ENCODE data around the gene FSCN2.
"Not testable (repeated sequence)": the region's sequence is repeated elsewhere in the genome, so short reads cannot be mapped to it uniquely, and the experiment has no call there.

FSCN2 gene

DNA sequence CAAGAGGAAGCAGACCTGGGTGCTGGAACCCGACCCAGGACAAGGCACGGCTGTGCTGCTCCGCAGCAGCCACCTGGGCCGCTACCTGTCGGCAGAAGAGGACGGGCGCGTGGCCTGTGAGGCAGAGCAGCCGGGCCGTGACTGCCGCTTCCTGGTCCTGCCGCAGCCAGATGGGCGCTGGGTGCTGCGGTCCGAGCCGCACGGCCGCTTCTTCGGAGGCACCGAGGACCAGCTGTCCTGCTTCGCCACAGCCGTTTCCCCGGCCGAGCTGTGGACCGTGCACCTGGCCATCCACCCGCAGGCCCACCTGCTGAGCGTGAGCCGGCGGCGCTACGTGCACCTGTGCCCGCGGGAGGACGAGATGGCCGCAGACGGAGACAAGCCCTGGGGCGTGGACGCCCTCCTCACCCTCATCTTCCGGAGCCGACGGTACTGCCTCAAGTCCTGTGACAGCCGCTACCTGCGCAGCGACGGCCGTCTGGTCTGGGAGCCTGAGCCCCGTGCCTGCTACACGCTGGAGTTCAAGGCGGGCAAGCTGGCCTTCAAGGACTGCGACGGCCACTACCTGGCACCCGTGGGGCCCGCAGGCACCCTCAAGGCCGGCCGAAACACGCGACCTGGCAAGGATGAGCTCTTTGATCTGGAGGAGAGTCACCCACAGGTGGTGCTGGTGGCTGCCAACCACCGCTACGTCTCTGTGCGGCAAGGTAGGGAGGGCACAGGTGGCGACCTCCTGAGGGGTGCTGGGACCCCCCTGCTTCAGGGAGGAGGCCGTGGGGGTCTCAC lies 667 bp downstream of the FSCN2 start:
- no peak for DNase-seq

GRCh38 chr17:81529437-81529803 lies 1.2 kb downstream of the FSCN2 start:
- DNase-seq, result no peak

DNA sequence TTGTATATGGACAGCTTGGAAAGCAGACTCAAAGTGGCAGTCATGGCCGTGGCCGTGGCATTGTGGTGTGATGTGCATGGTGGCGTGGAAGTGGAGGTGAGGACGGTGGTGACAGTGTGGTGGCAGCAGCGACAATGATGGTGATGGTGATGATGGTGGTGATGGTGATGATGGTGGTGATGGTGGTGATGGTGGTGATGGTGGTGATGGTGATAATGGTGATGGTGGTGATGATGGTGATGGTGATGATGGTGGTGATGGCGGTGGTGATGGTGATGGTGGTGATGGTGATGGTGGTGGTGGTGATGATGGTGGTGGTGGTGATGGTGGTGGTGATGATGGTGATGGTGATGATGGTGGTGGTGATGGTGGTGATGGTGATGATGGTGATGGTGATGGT lies 2.8 kb downstream of the FSCN2 start:
- not testable (repeated sequence) for DNase-seq

DNA sequence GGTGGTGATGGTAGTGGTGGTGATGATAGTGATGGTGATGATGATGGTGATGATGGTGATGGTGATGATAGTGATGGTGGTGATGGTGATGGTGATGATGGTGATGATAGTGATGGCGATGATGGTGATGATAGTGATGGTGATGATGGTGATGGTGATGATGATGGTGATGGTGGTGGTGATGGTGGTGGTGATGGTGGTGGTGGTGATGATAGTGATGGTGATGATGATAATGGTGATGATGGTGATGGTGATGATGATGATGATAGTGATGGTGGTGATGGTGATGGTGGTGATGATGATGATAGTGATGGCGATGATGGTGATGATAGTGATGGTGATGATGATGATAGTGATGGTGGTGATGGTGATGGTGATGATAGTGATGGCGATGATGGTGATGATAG lies 3.8 kb downstream of the FSCN2 start:
- DNase-seq, result not testable (repeated sequence)

- no peak for DNase-seq
Measured at GRCh38 chr17:81532490-81533287, 4.5 kb downstream of the FSCN2 start.

DNA sequence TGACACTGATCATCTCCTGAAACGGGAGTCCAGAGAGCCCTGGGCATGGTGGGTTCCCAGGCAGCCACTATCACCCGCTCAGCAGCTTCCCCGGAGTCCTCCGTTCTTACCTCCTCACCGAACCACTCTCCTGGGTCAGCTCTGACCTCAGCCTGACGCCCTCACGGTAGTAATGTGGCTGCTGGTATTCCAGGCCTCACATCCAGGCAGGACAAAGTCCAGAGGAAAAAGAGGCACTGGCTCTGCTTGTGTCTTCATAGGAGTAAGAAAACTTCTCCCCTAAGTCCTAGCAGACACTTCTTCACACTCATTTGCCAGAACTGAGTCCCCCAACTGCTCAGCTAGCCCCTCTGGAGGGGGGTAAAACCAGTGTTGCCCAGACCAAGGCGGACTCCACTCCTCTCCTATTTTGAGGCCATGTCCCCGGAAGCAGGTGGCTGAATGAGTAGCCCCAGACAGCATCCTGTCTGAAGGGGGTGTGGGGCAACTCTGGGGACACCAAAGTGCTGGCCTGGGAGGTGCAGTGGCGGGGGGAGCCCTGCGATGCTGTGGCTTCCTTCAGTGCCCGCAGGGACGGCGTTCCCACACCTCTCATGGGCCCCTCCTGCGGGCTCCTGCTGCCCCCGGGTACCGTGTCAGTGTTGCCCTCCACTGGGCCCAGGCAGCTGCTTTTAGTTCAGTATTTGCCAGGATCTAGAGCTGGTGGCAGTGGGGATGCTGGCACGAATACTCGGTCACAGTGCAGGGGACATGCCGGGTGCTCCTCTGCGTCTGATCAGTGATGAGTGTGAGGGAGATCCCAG lies 5.4 kb downstream of the FSCN2 start:
- DNase-seq, result no peak

GRCh38 chr17:81534157-81535006 lies 6.2 kb downstream of the FSCN2 start:
- DNase-seq, result no peak

DNA sequence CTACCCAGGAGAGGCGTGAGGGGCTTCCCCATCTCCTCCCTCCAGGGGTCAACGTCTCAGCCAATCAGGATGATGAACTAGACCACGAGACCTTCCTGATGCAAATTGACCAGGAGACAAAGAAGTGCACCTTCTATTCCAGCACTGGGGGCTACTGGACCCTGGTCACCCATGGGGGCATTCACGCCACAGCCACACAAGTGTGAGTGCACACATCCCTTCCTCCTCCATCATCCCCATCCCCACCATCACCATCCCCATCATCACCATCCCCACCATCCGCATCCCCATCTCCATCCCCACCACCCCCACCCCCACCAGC lies 6.8 kb downstream of the FSCN2 start:
- no peak for DNase-seq

- DNase-seq, result no peak
Measured at GRCh38 chr17:81535480-81536298, 7.5 kb downstream of the FSCN2 start.

DNA sequence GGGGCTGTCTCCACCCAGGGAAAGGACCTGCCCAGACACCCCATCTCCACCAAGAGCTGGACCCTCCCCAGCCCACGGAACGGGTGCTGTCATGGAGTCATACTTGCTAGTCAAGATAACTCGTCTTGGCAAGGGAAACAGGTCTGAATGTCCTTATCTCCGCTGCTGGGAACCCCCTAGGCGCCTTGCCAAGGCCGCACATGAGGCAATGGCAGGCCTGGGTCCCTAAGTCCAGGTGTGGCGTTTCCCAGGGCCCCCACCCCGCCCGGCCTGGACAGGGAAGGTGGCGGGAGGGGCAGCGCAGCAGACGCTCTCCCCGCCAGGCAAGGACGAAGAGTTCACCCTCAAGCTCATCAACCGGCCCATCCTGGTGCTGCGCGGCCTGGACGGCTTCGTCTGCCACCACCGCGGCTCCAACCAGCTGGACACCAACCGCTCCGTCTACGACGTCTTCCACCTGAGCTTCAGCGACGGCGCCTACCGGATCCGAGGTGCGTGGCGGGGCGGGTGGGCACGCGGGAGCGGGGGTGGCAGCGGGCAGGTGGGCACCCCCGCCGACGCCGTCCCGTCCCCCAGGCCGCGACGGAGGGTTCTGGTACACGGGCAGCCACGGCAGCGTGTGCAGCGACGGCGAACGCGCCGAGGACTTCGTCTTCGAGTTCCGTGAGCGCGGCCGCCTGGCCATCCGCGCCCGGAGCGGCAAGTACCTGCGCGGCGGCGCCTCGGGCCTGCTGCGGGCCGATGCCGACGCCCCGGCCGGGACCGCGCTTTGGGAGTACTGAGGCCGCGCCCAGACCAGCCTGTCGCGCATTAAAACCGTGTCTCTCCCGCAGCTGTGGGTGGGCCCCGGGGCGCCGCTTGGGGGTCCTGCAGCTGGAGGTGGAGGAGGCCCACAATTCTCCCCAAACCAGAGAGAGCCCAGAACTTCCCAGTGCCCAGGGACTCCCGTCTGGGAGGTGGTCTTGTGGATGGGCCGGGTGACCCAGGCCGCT lies 8.4 kb downstream of the FSCN2 start:
- DNase-seq, result no peak

DNA sequence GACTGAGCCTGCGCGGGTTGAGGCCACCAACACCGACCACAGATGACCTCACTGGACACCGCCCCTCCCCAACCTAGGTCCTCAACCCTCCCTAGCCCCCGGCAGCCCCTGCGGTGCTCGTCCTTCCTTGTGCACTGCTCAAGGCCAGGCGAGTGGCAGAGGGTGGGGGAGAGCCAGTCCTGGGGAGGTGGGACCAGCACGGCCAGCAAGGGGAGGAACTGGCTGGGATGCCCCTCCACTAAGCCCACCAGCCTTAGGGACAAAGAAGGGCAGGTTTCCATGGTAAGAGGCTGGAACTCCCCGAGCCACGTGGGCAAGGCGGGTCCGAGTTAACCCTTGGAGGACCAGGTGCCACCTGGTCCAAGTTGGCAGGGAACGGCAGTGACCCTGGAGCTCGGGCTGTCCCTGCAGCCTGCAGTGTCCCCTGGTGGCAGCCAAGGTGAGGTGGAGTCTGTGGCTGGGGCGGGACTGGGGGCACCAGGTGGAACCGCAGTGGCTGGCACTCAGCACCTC lies 9.2 kb downstream of the FSCN2 start:
- no peak for DNase-seq

DNA sequence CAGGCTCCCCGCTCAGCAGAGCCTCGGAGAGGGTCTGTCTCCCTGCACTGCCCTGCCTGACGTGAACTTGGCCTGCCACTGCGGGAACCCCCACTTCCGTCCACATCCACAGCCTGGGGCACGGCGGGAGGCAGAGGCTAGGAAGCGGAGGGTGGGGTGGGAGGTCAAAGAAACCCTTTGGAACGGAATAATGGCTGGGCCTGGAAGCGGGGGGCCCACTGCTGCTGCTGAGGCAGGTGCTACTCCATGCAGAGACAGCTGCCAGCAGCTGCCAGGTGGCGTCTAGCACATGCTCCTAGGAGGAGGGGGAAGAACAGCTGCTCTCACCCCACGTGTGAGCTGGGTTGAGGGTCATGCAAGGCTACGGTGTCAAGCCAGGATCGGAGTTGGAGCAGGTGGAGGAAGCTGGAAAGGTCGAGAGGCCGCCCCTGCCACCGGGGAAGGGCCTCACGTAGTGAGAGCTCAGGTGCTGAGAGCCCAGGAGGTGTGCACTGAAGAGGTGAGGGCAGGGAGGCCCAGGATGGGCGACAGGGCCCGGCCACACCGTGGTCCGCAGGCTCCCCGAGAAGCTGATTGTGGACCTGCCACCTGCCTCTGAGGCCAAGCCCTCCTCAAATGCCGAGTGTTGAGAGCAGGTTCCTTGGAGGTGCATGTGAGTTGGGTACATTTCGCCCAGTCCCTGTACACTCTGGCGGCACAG lies 9.8 kb downstream of the FSCN2 start:
- DNase-seq, result no peak

- DNase-seq, result no peak
Measured at GRCh38 chr17:81538651-81539570, 10.7 kb downstream of the FSCN2 start.

GRCh38 chr17:81539571-81539900 lies 11.4 kb downstream of the FSCN2 start:
- no peak for DNase-seq

DNA sequence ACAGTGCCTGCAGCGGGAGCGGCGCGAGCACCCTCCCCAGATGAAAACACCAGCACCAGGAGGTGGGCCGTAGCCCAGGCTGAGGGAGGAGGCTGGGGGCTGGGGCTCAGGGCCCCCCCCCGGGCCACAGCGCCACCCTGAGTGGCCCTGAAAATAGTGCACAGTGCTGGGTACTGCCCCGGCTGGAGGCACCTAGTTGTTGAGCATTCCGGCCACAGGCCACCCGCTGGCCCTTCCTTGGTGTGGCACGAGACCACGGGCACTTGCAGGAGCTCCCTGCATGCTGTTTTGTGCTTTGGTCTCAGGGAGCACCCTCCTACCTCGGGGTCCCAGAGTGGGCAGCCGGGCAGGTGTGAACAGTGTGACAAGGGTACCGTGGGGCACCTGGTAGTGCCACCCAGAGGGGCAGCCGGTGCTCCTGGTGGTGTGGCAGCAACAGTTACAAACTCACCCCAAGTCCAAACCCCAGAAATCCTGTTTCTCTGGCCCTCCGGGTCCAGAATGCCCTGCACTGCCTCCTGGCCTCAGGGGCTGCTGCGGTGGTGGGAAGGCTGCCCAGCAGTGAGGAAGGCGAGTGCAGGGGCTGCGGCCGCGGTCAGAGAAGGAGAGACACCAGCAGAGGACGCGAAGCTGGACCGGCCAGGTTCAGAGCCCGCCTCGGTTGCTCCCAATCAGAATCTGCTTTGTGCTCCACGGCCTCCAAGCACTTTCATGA lies 11.9 kb downstream of the FSCN2 start:
- no peak for DNase-seq

GRCh38 chr17:81540676-81541027 lies 12.5 kb downstream of the FSCN2 start:
- no peak for DNase-seq

DNA sequence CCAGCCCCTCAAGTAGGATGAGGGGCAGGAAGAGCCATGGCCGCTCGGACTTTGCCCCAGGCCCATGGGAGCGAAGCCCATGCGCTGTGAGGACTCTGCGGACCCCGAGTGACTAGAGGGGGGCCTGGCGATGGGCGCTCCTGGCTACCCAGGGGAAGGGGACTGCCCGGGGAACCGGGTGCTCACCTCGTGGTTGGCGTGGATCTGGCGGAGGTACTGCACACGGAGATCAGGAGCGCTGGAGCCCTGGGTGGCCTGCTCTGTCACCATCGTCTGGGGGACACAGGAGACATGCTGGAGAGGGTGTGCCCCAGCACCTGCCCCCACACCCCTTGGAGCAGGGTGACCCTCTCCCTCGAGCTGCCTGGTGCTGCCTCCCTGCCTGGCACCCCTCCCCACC lies 12.9 kb downstream of the FSCN2 start:
- no peak for DNase-seq

Measured in islet precursor cell (in vitro differentiated cells).